Stimulated activated CD4-positive, alpha-beta T cell treated with anti-CD3 and anti-CD28 coated beads, Interleukin-2, amount 100 ng/mL, for 24 hours (primary cell): Measurements from ENCODE around the gene PARVB.

Experiments
- DNase-seq, 2 donors: peaks; one replicate each; pipeline ENCODE4 v3.0.0-alpha.2; 2020

Gene PARVB

GRCh38 chr22:44142421-44143104 is 118.5 kb downstream of the PARVB start:
- DNase-seq, result no peak

GRCh38 chr22:44143105-44143474 is 119.0 kb downstream of the PARVB start:
- no peak for DNase-seq

- DNase-seq, result no peak
Measured at GRCh38 chr22:44143579-44143978, 119.5 kb downstream of the PARVB start.

- no peak for DNase-seq
Measured at GRCh38 chr22:44144046-44144569, 120.0 kb downstream of the PARVB start.

GRCh38 chr22:44145544-44145943 is 121.4 kb downstream of the PARVB start:
- no peak for DNase-seq

GRCh38 chr22:44146088-44146861 is 122.2 kb downstream of the PARVB start:
- no peak for DNase-seq

GRCh38 chr22:44147008-44147645 is 123.0 kb downstream of the PARVB start:
- DNase-seq, result no peak

- no peak for DNase-seq
Measured at GRCh38 chr22:44147821-44148574, 123.9 kb downstream of the PARVB start.

GRCh38 chr22:44151676-44152075 is 127.6 kb downstream of the PARVB start:
- DNase-seq, result no peak

GRCh38 chr22:44153710-44154109 is 129.6 kb downstream of the PARVB start:
- no peak for DNase-seq

DNA sequence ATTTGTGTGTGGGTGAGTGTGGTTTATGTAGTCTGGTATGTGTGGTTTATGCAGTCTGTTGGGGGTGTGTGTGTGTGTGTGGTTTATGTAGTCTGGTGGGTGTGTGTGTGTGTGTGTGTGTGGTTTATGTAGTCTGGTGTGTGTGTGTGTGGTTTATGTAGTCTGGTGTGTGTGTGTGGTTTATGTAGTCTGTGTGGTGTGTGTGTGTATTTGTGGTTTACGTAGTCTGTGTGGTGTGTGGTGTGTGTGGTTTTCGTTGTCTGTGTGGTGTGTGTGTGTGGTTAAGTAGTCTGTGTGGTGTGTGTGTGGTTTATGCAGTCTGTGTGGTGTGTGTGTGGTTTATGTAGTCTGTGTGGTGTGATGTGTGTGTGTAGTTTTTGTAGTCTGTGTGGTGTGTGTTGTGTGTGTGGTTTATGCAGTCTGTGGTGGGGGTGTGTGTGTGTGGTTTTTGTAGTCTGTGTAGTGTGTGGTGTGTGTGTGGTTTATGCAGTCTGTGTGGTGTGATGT is 130.4 kb downstream of the PARVB start:
- DNase-seq, result no peak

DNA sequence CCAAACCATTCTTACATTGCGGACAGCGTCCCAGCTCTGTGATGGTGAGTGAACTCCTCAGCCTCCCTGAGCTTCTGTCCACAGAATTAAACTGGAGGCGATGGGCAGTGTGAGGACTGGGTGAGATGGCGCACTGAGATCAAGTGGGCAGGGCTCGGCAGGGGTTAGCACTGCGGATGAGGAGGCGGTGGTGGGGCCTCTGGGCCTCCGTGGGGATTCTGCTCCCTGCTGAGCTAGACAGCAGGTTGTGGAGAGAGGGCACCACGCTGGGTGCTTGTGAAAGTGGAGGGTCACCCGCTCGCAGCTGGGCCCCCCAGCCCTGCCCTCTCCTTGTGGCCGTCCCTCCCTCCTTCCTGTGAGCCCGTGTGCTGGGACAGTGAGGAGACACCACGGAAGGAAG is 131.0 kb downstream of the PARVB start:
- no peak for DNase-seq

GRCh38 chr22:44157916-44158618 is 134.0 kb downstream of the PARVB start:
- DNase-seq, result no peak

- DNase-seq, result no peak
Measured at GRCh38 chr22:44158816-44159215, 134.7 kb downstream of the PARVB start.

DNA sequence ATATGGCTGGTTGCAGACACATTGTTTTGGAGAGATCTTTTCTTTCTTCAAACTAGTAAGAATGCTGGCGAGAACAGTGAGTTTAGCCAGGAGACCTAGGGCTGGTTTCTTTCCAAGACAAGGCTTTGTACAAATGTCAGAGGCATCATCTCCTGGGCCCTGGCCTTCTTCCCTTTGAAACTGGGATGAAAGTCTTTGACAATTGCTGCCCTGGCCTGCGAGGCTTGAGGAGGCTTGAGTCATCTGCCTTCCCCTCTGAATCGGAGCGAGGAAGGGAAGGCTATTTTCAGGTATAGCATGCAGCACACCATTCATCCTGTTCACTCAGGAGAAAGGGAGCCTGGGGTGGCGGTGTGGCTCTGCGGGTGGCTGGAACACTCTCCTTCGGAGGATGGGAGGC is 135.1 kb downstream of the PARVB start:
- no peak for DNase-seq

GRCh38 chr22:44159811-44160210 is 135.7 kb downstream of the PARVB start:
- DNase-seq, result no peak

- DNase-seq, result no peak
Measured at GRCh38 chr22:44160421-44160820, 136.3 kb downstream of the PARVB start.

GRCh38 chr22:44161673-44162072 is 137.6 kb downstream of the PARVB start:
- DNase-seq, result no peak

DNA sequence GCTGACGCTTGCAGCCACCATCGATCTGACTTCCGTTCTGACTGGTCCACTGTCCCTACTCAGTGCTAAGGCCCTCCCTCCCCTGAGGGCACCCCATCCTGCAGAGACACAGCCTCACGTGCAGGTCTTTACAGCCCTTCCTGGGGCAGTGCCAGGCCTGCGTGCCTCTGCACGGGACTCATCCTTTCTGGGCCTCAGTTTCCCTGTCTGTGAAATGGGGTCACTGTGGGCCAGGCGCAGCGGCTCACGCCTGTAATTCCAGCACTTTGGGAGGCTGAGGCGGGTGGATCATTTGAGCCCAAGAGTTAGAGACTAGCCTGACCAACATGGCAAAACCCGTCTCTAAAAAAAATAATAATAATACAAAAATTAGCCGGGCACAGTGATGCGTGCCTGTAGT is 138.9 kb downstream of the PARVB start:
- no peak for DNase-seq

- DNase-seq, result no peak
Measured at GRCh38 chr22:44163536-44163935, 139.4 kb downstream of the PARVB start.

- no peak for DNase-seq
Measured at GRCh38 chr22:44164031-44164430, 139.9 kb downstream of the PARVB start.

DNA sequence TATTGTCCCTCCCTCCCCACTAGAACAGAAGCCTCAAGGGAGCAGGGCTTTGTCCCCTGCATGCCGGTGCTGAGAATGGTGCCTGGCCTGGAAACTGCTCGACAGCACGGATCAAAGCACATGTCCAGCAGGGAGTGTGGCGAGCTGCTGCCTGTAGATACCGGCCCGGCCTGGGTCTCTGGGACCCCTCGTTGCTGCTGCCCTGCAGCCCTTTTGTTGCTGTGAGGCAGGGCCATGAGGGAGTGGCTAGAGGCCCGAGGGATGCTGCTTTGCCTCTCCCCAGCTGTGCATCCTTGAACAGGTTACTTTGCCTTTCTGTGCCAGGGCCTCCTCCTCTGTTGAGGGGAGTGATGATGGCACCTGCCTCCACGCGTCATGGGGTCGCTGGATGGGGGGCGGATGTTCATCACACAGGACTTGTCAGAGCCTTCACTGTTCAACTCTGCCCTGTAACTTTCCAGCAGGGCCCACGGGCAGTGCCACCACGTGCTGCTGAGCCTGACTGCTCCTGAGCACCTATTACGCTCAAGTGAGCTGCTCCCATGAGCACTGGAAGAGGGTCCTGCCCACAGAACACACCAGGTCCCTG is 141.3 kb downstream of the PARVB start:
- no peak for DNase-seq
